Endothelial cell (in vitro differentiated cells): Measurements from ENCODE around the gene EEF1A2. TPM values are rescaled to one million over a fixed set of nuclear protein-coding genes. Genes with fewer than 3 reads are reported as not detected.

Experiments used
- DNase-seq: peaks from one replicate; pipeline ENCODE4 v3.0.0; 2021; ENCODE audit warnings: low spot score
- H3K27ac Mint-ChIP-seq: one replicate; pipeline ENCODE4 v1.8.0; 2021; ENCODE audit warnings: mixed read lengths, inconsistent platforms; ENCODE audit not compliant: unreplicated experiment
- H3K27me3 Mint-ChIP-seq: one replicate; pipeline ENCODE4 v1.8.0; 2021; ENCODE audit warnings: mild to moderate bottlenecking, moderate library complexity, mixed read lengths, inconsistent platforms; ENCODE audit not compliant: unreplicated experiment
- H3K36me3 Mint-ChIP-seq: one replicate; pipeline ENCODE4 v1.8.0; 2021; ENCODE audit warnings: mild to moderate bottlenecking, low read depth, mixed read lengths, inconsistent platforms; ENCODE audit not compliant: unreplicated experiment
- H3K4me1 Mint-ChIP-seq: one replicate; pipeline ENCODE4 v1.8.0; 2021; ENCODE audit warnings: mild to moderate bottlenecking, mixed read lengths, inconsistent platforms; ENCODE audit not compliant: unreplicated experiment
- H3K4me3 Mint-ChIP-seq: one replicate; pipeline ENCODE4 v1.8.0; 2021; ENCODE audit warnings: mild to moderate bottlenecking, mixed read lengths, inconsistent platforms; ENCODE audit not compliant: unreplicated experiment
- H3K9me3 Mint-ChIP-seq: one replicate; pipeline ENCODE4 v1.8.0; 2021; ENCODE audit warnings: mixed read lengths, inconsistent platforms; ENCODE audit not compliant: unreplicated experiment
- total RNA-seq: library from RNA; stranded (reverse); fragmentation: NEBNext Ultra II Directional; extraction: Animal tissue kit (Norgen Biotek cat#: 25700); gene quantifications from one replicate; pipeline ENCODE4 v1.2.1, GENCODE V29; 2021; ENCODE audit not compliant: unreplicated experiment
- TF ChIP-seq, protein P1 (sequence below): fragments of 200-600 bp; sonication (generic); IDR thresholded peaks from one replicate; pipeline ENCODE4 v1.5.0; 2021; ENCODE audit warnings: antibody characterized with exemption; ENCODE audit not compliant: unreplicated experiment

EEF1A2 gene
- total RNA-seq, 1 donor from 2014 or later: 0.31 TPM

DNA sequence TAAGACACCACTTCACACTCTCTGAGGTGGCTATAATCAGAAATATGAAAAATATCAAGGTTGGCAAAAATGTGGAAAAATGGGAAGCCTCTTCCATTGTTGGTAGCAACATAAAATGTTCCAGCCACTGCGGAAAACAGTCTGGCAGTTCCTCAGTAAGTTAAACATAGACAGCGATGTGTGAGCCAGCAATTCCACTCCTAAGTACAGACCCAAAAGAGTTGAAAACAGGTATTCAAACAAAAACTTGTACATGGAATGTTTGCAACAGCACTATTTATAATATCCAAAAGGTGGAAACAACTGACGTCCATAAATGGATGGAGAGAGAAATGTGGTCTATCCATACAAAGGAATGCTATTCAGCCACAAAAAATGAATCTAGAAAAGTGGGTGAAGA is 14.3 kb upstream of the EEF1A2 start:
- Mint-ChIP-seq H3K4me1 (peaks cover 4% of the 10 kb centered on the region), H3K36me3 (peaks cover 18% of the 10 kb centered on the region), H3K4me3 (no peak overlapping the region), H3K27me3 (peaks cover 9% of the 10 kb centered on the region), H3K27ac (peak overlapping the region; percentile 36), H3K9me3 (no peaks in the 10 kb centered on the region)
- DNase-seq: no peak
- TF ChIP-seq, protein P1, sequence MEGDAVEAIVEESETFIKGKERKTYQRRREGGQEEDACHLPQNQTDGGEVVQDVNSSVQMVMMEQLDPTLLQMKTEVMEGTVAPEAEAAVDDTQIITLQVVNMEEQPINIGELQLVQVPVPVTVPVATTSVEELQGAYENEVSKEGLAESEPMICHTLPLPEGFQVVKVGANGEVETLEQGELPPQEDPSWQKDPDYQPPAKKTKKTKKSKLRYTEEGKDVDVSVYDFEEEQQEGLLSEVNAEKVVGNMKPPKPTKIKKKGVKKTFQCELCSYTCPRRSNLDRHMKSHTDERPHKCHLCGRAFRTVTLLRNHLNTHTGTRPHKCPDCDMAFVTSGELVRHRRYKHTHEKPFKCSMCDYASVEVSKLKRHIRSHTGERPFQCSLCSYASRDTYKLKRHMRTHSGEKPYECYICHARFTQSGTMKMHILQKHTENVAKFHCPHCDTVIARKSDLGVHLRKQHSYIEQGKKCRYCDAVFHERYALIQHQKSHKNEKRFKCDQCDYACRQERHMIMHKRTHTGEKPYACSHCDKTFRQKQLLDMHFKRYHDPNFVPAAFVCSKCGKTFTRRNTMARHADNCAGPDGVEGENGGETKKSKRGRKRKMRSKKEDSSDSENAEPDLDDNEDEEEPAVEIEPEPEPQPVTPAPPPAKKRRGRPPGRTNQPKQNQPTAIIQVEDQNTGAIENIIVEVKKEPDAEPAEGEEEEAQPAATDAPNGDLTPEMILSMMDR: no peak

DNA sequence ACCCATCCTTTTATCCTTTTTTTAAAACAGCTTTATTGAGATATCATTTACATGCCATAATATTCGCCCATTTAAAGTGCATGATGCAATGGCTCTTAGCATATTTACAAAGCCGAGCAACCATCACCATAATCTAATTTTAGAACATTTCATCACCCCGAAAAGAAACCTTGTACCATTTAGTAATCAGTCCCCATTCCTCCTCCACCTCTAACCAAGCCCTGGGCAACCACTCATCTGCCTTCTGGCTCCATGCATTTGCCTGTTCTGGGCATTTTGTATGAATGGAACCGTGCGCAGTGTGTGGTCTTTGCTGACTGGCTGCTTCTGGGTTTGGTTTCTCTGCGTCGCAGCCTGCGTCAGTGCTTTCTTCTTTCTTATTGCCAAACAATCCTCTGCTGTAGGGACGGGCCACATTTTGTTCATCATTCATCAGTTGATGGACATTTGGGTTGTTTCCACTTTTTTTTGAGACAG is 10.2 kb upstream of the EEF1A2 start:
- Mint-ChIP-seq H3K27me3 (peaks cover 8% of the 10 kb centered on the region), H3K4me3 (no peak overlapping the region), H3K36me3 (peaks cover 26% of the 10 kb centered on the region), H3K9me3 (peaks cover under 1% of the 10 kb centered on the region), H3K27ac (no peak overlapping the region), H3K4me1 (no peaks in the 10 kb centered on the region)
- DNase-seq: no peak
- TF ChIP-seq, protein P1: no peak

DNA sequence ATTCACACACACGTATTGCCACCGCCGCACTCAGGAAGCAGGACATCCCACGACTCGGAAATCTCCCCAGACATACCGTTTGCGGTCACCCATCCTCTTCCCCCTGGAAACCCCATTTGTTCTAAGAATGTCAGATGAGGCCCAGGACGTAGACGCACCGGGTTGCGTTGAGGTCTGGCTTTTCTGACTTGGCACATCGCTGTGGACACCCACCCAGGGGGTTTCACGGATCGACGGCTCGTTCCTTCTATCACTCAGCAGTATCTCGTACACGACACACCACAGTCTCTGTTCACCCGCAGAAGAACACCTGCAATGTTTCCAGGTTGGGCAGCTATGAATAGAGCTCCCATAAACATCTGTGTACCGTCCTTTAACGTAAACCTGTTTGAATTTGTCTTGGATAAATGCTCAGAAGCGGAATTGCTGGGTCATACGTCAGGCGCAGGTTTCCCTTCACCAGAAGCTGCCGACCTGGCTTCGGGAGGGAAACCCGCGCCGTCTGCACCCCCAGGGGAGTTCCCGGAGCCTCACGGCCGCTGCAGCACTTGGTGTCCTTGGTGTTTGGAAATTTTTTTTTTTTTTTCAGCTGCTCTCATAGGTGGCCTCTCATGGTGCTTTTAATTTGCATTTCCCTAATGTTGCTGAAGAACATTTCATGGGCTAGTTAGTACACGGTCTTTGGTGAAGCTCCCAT is 9.3 kb upstream of the EEF1A2 start:
- Mint-ChIP-seq H3K27me3 (peaks cover 8% of the 10 kb centered on the region), H3K27ac (no peak overlapping the region), H3K9me3 (peaks cover 3% of the 10 kb centered on the region), H3K4me3 (peak overlapping the region; percentile 28), H3K4me1 (no peaks in the 10 kb centered on the region), H3K36me3 (peaks cover 23% of the 10 kb centered on the region)
- DNase-seq: no peak
- TF ChIP-seq, protein P1: no peak

DNA sequence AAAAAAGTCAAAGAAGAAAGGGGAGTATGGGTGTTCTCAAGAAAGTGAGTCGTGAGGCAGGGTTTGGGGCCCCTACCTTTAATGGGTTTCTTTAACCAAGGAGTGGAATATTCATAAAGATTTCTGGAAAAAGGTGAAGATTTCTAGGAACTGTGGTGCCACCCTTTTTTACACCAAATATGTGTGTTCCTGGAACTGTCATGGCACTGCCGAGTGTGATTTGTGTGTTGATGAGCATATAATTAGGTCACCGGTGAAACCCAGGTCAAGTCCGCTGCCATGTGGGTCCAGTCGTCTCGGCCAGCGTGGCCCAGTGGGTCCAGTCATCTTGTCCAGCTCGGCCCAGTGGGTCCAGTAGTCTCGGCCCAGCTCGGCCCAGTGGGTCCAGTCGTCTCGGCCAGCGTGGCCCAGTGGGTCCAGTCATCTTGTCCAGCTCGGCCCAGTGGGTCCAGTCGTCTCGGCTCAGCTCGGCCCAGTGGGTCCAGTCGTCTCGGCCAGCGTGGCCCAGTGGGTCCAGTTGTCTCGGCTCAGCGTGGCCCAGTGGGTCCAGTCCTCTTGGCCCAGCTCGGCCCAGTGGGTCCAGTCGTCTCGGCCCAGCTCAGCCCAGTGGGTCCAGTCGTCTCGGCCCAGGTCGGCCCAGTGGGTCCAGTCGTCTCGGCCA is 8.3 kb upstream of the EEF1A2 start:
- Mint-ChIP-seq H3K9me3 (peaks cover 3% of the 10 kb centered on the region), H3K36me3 (peaks cover 20% of the 10 kb centered on the region), H3K27me3 (peaks cover 8% of the 10 kb centered on the region), H3K27ac (no peak overlapping the region), H3K4me1 (no peaks in the 10 kb centered on the region), H3K4me3 (no peak overlapping the region)
- DNase-seq: no peak
- TF ChIP-seq, protein P1: no peak

DNA sequence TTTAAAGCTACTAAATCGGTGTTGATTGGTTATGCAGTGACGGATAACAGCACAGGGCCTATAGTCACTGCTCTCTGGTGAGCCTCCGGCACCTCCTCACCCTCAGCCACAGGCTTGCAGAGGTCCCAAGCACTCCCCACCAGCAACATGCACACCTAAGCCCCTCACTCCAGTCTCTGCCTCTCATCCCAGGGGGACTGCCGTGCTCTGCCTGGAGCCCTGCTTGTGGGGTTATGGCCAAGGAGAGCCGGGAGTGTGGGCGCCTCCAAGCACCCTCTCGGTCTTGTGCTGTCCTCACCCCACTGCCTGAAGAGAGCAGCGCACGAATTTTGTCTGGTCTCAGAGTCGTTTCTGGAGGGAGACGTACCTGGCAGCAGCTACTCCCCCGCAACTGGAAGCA is 6.8 kb upstream of the EEF1A2 start:
- H3K9me3 Mint-ChIP-seq: peaks cover 3% of the 10 kb centered on the region
- H3K36me3 Mint-ChIP-seq: peaks cover 18% of the 10 kb centered on the region
- no peak overlapping the region for H3K4me3 Mint-ChIP-seq
- TF ChIP-seq, protein P1: no peak
- no peak for DNase-seq
- no peak overlapping the region for H3K27ac Mint-ChIP-seq
- peaks cover 2% of the 10 kb centered on the region for H3K4me1 Mint-ChIP-seq
- peaks cover 8% of the 10 kb centered on the region for H3K27me3 Mint-ChIP-seq
